GM18867 (cell line): Measurements from ENCODE around the gene C17orf78.
A peak's percentile ranks its signal among the peaks of the same experiment; 100 is the strongest.
"Not testable (repeated sequence)": the region's sequence is repeated elsewhere in the genome, so short reads cannot be mapped to it uniquely, and the experiment has no call there.

Source experiments
- ATAC-seq: cut with Tn5 transposase; IDR thresholded peaks from one replicate; pipeline ENCODE4 v1.9.1; 2021; ENCODE audit warnings: mild to moderate bottlenecking, moderate library complexity; ENCODE audit not compliant: unreplicated experiment

C17orf78 gene

DNA sequence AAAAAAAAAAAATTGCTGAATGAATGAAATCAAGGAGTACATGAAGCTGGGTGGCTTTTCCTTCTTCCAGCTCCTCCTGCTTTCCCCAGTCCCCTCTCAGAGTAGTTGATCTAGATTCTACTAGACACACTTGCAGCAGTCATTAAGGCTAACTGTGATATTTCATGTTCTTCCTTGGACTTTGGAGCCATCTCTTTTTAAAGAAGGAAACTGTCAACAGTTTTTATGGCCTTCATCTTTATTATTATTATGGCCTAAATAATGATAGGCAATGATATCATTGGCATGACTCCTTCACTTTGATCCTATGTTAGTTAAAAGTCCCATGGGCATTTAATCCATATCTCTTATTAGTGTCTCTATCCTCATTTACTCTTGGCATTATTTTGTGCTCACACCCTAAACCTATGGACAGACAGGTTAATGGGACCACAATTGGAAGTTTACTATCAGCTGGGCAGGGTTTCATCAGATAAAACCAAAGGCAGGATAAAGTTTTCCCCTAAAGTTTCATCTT, 9.7 kb downstream of the C17orf78 start:
- no peak for ATAC-seq

DNA sequence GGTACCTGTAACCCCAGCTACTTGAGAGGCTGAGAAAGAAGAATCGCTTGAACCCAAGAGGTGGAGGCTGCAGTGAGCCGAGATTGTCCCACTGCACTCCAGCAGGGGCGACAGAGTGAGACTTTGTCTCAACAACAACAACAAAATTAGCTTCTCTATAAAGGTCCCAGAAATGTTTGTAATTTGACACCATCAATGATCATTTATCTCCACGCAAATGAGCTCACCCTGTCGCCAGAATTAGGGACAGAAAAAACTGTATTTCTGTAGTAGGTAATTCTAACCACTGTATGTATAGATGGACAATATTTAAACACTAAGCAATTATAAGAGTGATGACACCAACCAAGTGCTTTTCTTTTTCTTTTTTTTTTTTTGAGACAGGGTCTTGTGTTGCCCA, 10.7 kb downstream of the C17orf78 start:
- ATAC-seq: no peak

GRCh38 chr17:37388266-37388665, 12.5 kb downstream of the C17orf78 start:
- ATAC-seq: no peak

DNA sequence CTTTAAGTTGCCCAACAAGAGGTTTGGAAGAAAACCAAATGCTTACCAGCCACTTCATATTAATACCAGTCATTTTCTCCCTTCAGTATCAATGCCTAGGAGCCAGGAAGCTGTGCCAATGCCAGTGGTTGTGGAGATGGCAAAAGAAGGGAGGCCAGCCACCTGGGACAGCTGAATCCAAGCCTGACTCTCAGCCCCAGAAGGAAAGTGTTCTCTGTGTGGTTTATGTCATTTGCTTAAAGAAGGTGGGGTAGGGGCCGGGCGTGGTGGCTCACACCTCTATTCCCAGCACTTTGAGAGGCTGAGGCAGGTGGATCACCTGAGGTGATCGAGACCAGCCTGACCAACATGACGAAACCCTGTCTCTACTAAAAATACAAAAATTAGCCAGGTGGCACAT, 13.4 kb downstream of the C17orf78 start:
- no peak for ATAC-seq

DNA sequence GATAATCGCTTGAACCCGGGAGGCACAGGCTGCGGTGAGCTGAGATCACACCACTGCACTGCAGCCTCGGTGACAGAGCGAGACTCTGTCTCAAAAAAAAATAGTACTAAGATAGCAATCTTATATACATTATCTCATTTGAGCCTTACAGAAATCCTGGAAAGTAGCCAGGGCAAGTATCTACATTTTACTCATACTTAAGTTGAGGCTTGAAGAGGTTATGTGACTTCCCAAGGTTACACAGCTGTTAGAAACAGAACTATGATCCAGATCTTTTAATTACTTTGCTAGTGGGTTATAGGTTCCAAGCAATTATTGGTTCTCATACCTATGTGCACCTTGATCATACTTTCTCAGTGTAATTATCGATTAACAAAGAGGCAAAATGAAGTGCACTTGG, 15.4 kb downstream of the C17orf78 start:
- ATAC-seq: no peak

DNA sequence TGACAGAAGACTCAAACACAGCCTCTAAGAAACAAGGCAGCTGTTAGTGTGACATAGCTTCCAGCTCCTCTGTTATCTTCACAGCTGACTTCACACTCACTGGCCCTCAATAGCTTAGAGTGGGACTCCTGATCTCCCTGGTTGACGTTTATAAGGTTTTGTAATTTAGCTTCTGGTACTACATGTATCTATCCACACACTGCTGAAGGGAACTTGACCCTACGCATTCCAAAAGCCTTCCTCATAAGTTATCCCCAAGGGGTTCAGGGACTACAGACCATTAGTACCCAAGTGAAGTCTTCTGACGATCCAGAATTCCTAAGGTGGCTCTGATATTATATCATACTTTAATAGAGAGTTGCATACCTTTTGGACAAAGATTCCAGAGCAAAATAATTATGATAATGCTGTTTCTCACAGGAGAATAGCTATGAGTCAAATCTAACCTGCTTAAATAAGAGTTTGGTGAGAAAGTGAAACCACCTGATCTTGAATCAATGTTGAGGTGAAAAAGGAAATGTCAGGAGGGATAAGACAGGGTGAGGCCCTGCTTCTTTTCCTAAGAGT, 16.3 kb downstream of the C17orf78 start:
- ATAC-seq: peak; percentile 51

GRCh38 chr17:37393352-37393751, 17.6 kb downstream of the C17orf78 start:
- ATAC-seq: no peak

DNA sequence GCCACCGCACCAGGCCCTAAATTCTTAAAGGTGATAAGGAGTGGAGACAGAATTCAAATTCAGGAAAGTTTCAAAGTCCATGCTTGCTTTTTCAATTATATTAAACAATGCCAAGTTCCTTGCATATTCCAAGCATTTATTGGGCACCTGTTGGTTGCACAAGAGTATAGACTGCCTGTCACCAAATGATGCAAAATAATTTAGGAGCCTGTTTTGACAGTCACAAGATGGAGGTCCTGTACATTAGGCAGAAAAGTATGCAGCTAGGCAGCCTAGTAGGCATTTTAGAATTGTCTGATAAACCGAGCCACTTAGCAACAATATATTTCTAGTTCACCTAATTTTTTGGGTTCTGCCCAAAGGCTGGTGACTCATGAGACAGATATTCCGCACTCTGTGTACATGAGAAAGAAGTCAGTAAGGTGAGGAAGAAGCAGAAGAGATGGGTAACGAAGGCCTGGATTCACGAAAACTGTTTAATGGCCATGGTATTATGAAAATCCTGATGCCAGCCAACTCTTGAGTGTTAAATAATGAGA, 23.5 kb downstream of the C17orf78 start:
- ATAC-seq: no peak

DNA sequence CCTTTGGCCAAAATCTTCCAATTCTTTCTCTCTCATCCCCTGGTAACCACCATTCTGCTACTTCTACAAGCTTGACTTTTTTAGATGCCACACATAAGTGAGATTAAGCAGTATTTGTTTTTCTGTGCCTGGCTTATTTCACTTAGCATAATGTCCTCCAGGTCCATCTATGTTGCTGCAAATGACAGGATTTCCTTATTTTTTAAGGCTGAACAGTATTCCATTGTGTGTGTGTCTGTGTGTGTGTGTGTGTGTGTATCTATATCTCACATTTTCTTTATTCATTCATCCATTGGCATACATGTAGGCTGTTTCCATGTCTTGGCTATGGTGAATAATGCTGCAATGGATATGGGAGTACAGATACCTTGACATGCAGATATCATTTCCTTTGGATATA, 24.7 kb downstream of the C17orf78 start:
- no peak for ATAC-seq

GRCh38 chr17:37405522-37405921, 29.7 kb downstream of the C17orf78 start:
- not testable (repeated sequence) for ATAC-seq

- ATAC-seq: peak; percentile 38
These were observed 30.3 kb downstream of the C17orf78 start for GRCh38 chr17:37405955-37406634.

DNA sequence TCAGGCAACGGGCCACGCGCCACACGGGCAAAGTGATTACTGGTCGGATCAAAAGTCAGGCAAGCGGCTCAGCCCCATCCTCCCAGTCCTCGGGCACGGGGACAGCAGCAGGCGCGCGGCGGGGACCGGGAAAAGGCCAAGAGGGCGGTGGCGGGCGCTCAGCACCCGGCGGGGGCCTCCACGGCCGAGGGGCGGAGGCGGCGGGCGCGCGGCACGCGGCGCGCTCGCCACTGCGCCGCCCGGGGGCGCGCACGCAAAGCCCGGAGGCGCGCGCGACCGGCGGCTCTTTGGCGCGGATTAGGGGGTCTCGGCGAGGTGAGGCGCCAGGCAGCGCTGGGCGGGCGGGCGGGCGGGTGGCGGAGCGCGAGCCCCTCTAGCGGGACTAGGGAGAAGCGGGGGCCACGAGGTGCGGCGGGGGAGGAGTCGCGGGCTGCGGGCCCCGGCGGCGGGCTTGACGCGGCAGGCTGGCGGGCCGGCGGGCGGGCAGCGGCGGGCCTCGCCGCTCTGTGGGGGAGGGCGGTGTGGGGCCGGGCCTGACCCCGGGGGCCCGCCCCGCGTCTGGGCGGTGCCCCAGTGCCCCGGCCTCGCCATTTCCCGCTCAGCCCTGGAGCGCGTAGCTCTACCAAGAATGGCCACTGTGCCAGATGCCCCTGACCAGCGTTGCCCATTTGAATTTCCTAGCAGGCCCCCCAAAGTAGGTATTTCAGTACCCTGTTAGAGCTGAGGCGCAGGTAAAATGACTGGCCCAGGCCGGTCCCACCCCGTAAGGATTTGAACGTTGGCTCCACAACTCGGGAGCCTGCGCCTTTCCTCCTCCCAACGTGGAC, 31.1 kb downstream of the C17orf78 start, which contains the start of the genes ACACA and TADA2A:
ACACA (minus strand) TSS at position 202 of the 827 bp plus-strand sequence. CDS start 537 bp downstream, outside the sequence.
TADA2A (plus strand) TSS at position 252 of the 827 bp plus-strand sequence. CDS start 4,480 bp downstream, outside the sequence.
- ATAC-seq: peak; percentile 85

GRCh38 chr17:37408145-37408479, 32.3 kb downstream of the C17orf78 start:
- not testable (repeated sequence) for ATAC-seq

GRCh38 chr17:37410357-37410756, 34.6 kb downstream of the C17orf78 start:
- ATAC-seq: no peak

DNA sequence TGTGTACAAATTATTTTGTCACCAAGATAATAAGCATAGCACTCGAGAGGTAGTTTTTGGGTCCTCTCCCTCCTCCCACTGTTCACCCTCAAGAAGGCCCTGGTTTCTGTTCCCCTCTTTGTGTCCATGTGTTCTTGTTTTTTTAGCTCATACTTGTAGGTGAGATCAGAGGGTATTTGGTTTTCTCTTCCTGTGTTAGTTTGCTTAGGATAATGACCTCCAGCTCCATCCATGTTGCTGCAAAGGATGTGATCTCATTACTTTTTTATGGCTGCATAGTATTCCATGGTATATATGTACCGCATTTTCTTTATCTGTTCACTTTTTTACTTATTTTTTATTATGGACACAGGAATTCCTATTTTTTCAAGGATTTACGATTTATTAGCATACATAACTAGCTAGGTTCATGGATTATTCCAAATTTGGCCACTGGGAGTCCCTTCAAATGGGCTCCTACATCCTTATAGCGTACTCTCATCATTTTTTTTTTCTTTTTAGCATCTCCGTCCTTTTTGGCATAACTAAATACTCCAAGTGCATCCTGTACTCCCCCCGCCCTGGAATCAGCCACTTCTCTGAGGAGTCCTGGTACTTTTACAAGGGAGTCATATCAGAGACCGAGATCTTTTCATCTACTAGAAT, 38.2 kb downstream of the C17orf78 start:
- ATAC-seq: no peak

- ATAC-seq: no peak
These were observed 42.1 kb downstream of the C17orf78 start for GRCh38 chr17:37417852-37418251.

GRCh38 chr17:37422971-37423625, 47.3 kb downstream of the C17orf78 start:
- no peak for ATAC-seq

- ATAC-seq: no peak
These were observed 49.5 kb downstream of the C17orf78 start for GRCh38 chr17:37425268-37425667.

- ATAC-seq: no peak
These were observed 53.3 kb downstream of the C17orf78 start for GRCh38 chr17:37429039-37429438.

GRCh38 chr17:37429453-37429852, 53.7 kb downstream of the C17orf78 start:
- ATAC-seq: no peak
